ENCODE data around the gene DSCAML1. TPM values are rescaled to one million over a fixed set of nuclear protein-coding genes. Genes with fewer than 3 reads are reported as not detected.

DSCAML1 gene
- total RNA-seq, 1 experiment from 2014 or later, result not detected

- peak; percentile 60 for DNase-seq (ENCODE audit: low read depth)
These were observed 213.8 kb downstream of the DSCAML1 start for GRCh38 chr11:117583063-117583801.

DNA sequence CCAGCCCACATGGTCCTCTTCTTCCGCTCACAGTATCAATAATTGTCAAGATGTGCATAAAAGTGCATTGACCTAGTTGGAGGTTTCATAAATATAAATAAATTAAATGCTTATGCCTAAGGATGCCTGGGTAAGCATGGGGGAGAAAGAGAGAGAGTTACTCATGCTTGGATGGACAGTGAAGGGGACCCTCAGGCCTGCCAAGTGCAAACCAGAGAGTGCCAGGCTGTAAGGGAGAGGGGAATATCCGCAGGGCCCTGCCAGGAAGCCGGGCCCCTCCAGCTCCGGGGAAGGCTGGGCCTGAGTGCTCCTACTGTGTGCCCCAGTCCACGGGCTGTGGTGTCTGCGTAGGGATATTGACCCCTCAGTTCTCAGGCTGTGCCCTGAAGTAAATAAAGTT is 214.6 kb downstream of the DSCAML1 start:
- no peak for DNase-seq (ENCODE audit: low read depth)

DNA sequence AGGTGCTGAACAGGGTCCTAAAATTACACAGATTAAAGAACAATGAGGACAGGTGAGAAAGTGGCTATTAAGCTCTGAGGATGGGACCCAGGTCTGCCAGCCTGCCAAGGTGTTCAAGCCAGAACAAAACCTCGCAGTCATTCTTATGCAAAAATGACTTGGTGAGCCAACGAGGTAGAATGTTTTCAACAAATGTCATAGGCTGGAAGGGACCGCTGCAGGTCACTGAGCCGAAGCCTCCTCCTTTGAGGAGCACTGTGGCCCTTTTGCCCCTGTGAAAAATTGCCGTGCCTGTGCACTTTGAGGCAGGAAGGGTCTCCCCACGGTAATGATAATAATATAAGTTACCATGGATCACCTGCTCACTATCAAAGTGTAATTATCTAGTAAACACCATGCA is 216.2 kb downstream of the DSCAML1 start:
- DNase-seq (ENCODE audit: low read depth), result no peak

- DNase-seq (ENCODE audit: low read depth), result no peak
These were observed 217.9 kb downstream of the DSCAML1 start for GRCh38 chr11:117579161-117579560.

- no peak for DNase-seq (ENCODE audit: low read depth)
These were observed 221.2 kb downstream of the DSCAML1 start for GRCh38 chr11:117575856-117576255.

DNA sequence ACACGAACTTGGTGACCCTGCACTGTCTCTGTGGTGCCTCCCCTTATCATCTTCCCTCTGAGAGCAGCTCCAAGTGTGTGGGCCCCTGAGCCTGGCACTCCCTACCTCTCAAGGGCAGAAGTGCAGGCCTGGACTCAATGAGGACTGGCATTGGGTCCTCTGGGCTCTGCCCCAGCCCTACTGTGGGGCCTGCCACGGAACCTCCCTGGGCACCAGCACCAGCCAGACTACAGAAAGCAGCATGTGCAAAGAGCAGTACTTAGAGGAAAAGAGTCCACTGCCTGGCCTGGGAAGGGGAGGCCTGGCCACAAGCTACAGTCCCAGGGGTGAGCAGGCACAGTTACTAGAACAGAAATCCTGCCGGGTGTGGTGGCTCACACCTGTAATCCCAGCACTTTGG is 222.5 kb downstream of the DSCAML1 start:
- no peak for DNase-seq (ENCODE audit: low read depth)

DNA sequence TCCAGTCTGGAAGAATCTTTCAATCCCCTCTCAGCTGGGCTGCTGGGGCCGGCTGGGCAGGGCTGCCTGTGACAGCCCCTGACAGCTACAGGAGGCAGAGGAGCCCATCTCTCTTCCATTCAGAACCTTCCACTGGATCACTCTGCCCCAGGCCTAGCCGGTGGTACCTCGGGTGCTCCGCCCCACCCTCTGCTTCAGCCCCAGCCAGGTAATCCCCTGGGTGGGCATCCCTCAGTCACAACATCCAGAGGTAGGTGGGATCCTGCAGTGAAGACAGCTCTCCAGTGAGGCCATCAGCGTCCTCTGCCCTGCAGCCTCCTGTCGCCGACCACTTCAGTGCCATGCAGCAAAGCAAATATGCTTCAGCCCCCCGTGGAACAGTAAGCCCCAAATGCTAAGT is 223.7 kb downstream of the DSCAML1 start:
- no peak for DNase-seq (ENCODE audit: low read depth)

GRCh38 chr11:117572671-117573070 is 224.3 kb downstream of the DSCAML1 start:
- no peak for DNase-seq (ENCODE audit: low read depth)

DNA sequence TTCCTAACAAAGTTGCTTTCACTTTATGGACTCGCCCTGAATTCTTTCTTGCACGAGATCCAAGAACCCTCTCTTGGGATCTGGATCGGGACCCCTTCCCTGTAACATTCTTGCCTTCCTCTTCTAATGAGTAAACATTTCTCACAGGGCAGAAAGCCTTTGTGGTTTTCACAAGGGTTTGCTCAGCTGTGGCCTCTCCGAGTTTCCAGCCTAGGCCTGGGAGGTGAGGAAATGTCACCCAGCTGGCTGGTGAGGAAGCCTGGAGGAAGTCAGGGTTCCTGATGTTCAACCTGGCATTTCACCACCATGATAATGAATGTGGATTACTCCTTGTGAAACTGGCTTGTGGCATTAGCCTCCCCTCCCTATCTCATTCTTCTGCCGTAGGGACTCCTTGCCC is 224.9 kb downstream of the DSCAML1 start:
- DNase-seq (ENCODE audit: low read depth), result peak; percentile 13

GRCh38 chr11:117570701-117571100 is 226.3 kb downstream of the DSCAML1 start:
- DNase-seq (ENCODE audit: low read depth), result no peak

- DNase-seq (ENCODE audit: low read depth), result no peak
These were observed 227.1 kb downstream of the DSCAML1 start for GRCh38 chr11:117569911-117570310.

DNA sequence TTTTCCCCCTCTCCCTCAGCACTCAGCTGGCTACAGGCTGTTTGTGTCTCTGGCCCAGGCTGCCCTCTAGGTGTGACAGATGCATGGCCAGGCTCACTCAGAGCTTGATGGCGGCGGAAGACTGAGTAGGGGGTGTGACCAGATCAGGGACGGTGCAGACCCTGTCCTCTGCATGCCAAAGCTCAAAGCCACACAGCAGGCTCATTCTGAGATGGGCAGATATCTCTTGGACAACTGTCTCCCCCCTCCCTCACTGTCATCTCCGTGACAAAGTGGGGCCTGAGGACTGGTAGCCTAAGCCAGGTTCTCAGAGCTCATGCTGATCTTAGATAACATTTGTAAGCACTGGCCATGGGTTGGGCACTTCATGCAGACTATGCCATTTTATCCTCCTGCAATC is 231.3 kb downstream of the DSCAML1 start:
- no peak for DNase-seq (ENCODE audit: low read depth)

- DNase-seq (ENCODE audit: low read depth), result no peak
These were observed 232.7 kb downstream of the DSCAML1 start for GRCh38 chr11:117564321-117564720.

DNA sequence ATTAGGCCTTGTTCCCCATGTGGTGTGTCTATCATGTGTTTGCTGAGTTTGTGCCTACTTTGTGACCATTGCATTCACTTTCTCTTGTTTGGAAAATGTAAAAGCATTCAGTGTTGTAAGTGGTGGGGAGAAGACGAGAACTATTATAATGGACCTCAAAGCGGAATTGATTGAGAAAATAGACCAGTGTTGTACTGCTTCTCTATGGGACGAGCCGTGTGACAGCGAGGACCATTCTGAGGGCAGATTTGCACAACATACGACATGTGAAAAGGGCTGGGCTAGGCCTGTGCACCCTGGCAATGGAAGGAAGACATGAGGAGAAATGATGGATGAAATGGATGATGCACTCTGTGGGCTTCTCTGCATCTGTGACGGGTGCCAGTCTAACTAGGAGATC is 233.5 kb downstream of the DSCAML1 start:
- DNase-seq (ENCODE audit: low read depth), result no peak

- DNase-seq (ENCODE audit: low read depth), result no peak
These were observed 234.9 kb downstream of the DSCAML1 start for GRCh38 chr11:117562136-117562535.

DNA sequence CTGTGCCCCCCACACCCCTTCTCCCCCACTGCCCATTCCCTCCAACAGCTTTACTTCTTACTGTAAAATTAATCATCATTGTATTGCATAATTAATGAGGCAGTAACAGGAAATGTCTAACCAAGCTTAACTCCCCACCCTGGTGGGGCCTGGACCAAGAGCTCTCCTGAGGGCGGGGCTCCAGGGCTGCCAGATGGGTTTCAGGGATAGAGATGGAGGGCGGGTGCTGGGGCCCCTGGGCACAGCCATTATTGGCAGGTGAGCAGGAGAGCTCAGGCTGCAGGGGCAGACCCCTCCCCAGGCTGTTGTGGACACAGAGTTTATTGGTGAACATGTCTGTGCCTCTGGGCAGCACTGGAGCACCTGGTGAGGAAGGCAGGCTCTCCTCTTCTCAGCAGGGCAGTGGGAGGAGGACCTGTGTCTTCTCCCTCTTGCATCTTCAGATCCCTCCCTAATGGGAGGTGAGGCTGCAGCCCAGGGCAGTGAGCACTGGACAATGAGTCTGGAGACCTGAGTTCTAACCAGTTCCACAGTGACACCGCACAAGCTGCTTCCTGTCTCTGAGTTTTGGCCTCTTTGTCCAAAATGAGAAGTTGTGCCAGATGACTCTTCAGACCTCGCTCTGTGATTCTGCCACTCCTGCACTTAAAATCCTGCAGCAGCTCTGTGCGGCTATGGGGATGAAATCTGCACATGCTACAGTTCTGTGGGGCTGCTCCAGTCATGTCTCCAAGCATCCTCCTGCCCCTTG is 236.1 kb downstream of the DSCAML1 start:
- DNase-seq (ENCODE audit: low read depth), result no peak

GRCh38 chr11:117559698-117560097 is 237.3 kb downstream of the DSCAML1 start:
- no peak for DNase-seq (ENCODE audit: low read depth)

GRCh38 chr11:117557361-117557760 is 239.7 kb downstream of the DSCAML1 start:
- DNase-seq (ENCODE audit: low read depth), result no peak

GRCh38 chr11:117554601-117555333 is 242.2 kb downstream of the DSCAML1 start:
- no peak for DNase-seq (ENCODE audit: low read depth)

DNA sequence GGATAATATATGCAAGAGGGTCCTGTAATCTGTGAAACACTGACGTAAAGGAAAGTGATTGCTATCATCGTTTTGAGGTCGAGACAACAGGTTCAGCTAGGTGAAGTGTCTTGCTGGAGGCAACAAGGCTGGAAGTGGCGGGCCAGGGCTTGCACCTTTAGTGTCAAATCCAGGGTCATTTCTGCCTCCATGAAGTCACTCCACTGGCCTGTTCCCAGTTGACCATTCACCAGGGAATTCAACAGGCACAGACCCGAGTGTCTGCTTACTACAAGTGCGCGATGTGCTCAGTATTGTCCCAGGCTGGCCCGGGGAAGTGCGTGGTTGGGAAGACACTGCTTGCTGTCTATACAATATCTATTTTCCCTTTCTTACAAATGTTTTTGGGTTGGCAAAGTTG is 244.4 kb downstream of the DSCAML1 start:
- no peak for DNase-seq (ENCODE audit: low read depth)

- DNase-seq (ENCODE audit: low read depth), result no peak
These were observed 245.2 kb downstream of the DSCAML1 start for GRCh38 chr11:117551761-117552343.

DNA sequence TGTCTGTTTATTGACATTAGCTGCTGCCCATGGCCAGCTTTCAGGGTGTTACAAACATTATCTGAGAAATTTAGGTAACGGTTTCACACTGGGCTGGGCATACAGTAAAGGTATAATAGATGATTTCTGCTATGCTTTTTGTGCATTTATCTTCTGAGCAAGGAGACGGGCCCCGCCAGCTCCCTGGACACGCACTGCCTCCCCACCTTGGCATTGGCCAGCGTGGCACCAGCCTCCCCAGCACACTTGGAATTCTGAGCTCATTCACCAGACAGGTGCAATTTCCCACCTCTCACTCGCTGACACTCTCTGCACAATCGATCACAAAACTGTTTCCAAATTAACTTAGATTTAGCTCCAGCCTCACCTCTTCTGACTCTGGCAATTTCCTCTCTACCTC is 246.6 kb downstream of the DSCAML1 start:
- DNase-seq (ENCODE audit: low read depth), result no peak
